K562 (cell line): ENCODE data around the gene CYTH1. TPM values are rescaled to one million over a fixed set of nuclear protein-coding genes. Genes with fewer than 3 reads are reported as not detected.
A peak's percentile ranks its signal among the peaks of the same experiment; 100 is the strongest.

Experiments
- ATAC-seq: fragments of 200-7000 bp; cut with Tn5 transposase; 3 replicates; pipeline ENCODE4 v1.9.1; 2020; ENCODE audit warnings: moderate library complexity
- BruUV-seq: library from RNA; stranded (reverse); fragments of 400-500 nt; replicated peaks from 2 replicates; lab custom pipeline; 2021; lab: Mats Ljungman, UMichigan
- CTCF ChIA-PET: fragments of 300-600 bp; formaldehyde crosslinking; extraction: SDS; loops from one replicate; lab custom pipeline; 2021; ENCODE audit warnings: low intra/inter-chr PET ratio; lab: Yijun Ruan, JAX
- POLR2A ChIA-PET: fragments of 300-600, 350-650 bp; sonication (Branson Sonifier 250); formaldehyde crosslinking; extraction: SDS; loops from one replicate; lab custom pipeline; 2021; ENCODE audit warnings: antibody characterized with exemption, inconsistent platforms; lab: Yijun Ruan, JAX
- DNase-seq, 4 experiments: peaks; one replicate each; pipeline versions ENCODE4 v3.0.0 to v3.0.0-alpha.2; 2011 to 2018; ENCODE audit warnings: low spot score in 3 of 4, mixed read lengths in 3 of 4; ENCODE audit errors: extremely low read depth in 1 of 4
- FAIRE-seq: peaks from 2 replicates; lab custom pipeline; 2011; peaks lifted over from hg19 to GRCh38; lab: Jason Lieb, UNC
- H2AFZ ChIP-seq: 2 replicates; pipeline ENCODE4 v1.6.0; 2011; ENCODE audit warnings: low read depth, low read length, control low read depth, inconsistent platforms
- H3K27ac ChIP-seq: fragments of 200-600 bp; 3 replicates; pipeline ENCODE4 v1.8.0; 2011; ENCODE audit warnings: low read depth, mild to moderate bottlenecking, control low read depth, inconsistent platforms, low read length, moderate library complexity, mixed read lengths; ENCODE audit errors: extremely low read depth
- H3K27me3 ChIP-seq, 2 experiments: fragments of 300-600 bp in 1 of 2; 2 replicates in 1 of 2; 3 replicates in 1 of 2; pipeline versions ENCODE4 v1.6.0 to v1.8.0; 2011; ENCODE audit warnings: inconsistent platforms in 2 of 2, low read length in 2 of 2, mild to moderate bottlenecking in 1 of 2, mixed read lengths in 1 of 2, moderate library complexity in 1 of 2; ENCODE audit not compliant: control insufficient read depth in 2 of 2, insufficient read depth in 2 of 2
- H3K36me3 ChIP-seq: fragments of 300-600 bp; 3 replicates; pipeline ENCODE4 v1.8.0; 2011; ENCODE audit warnings: mild to moderate bottlenecking, low read length, inconsistent platforms; ENCODE audit not compliant: control insufficient read depth, insufficient read depth
- H3K4me1 ChIP-seq, 2 experiments: fragments of 200-600 bp in 1 of 2; replicated peaks in 1 of 2; 2 replicates in 1 of 2; 3 replicates in 1 of 2; pipeline versions ENCODE4 v1.5.1 to v1.8.0; 2011; ENCODE audit warnings: inconsistent platforms in 2 of 2, low read length in 2 of 2, mild to moderate bottlenecking in 1 of 2, mixed read lengths in 1 of 2, moderate library complexity in 1 of 2; ENCODE audit not compliant: control insufficient read depth in 2 of 2, insufficient read depth in 2 of 2
- H3K4me2 ChIP-seq: 2 replicates; pipeline ENCODE4 v1.6.1; 2011; ENCODE audit warnings: low read length, control low read depth, inconsistent platforms, mixed read lengths; ENCODE audit not compliant: insufficient read depth
- H3K4me3 ChIP-seq: fragments of 200-600 bp; sonication (generic), shearing (Covaris generic); 2 replicates; pipeline ENCODE4 v1.5.1; 2016; ENCODE audit warnings: control low read depth, inconsistent platforms
- H3K79me2 ChIP-seq: fragments of 200-600 bp; 3 replicates; pipeline ENCODE4 v1.8.0; 2011; ENCODE audit warnings: low read length, inconsistent platforms; ENCODE audit not compliant: control insufficient read depth, insufficient read depth
- H3K9ac ChIP-seq, 2 experiments: 2 replicates each; pipeline versions ENCODE4 v1.6.0 to v1.6.1; 2011; ENCODE audit warnings: low read depth in 2 of 2, low read length in 2 of 2, control low read depth in 1 of 2, inconsistent platforms in 1 of 2, mild to moderate bottlenecking in 1 of 2, mixed read lengths in 1 of 2; ENCODE audit not compliant: insufficient read depth in 1 of 2
- H3K9me1 ChIP-seq: one replicate; pipeline ENCODE4 v1.6.0; 2011; ENCODE audit warnings: inconsistent platforms, mild to moderate bottlenecking, low read length, moderate library complexity; ENCODE audit not compliant: control insufficient read depth, insufficient read depth
- H3K9me3 ChIP-seq: replicated peaks from 2 replicates; pipeline ENCODE4 v1.5.1; 2011; ENCODE audit warnings: low read depth, low read length, inconsistent platforms; ENCODE audit not compliant: control insufficient read depth, insufficient read depth
- H4K20me1 ChIP-seq: replicated peaks from 2 replicates; pipeline ENCODE4 v1.6.1; 2011; ENCODE audit warnings: low read length, inconsistent platforms, mixed read lengths; ENCODE audit not compliant: control insufficient read depth, insufficient read depth
- ARID4B ChIP-seq: sonication (generic); formaldehyde crosslinking; IDR thresholded peaks from 2 replicates; pipeline ENCODE4 v1.8.0; 2022; ENCODE audit warnings: mild to moderate bottlenecking, missing genetic modification reagents
- DPF2 ChIP-seq: fragments of 450-650 bp; IDR thresholded peaks from 2 replicates; pipeline ENCODE4 v1.6.1; 2016
- EGR1 ChIP-seq: fragments of 450-650 bp; conservative IDR thresholded peaks from 2 replicates; pipeline ENCODE4 v1.6.1; 2017; ENCODE audit warnings: mild to moderate bottlenecking
- MEIS2 ChIP-seq: fragments of 450-650 bp; IDR thresholded peaks from 2 replicates; pipeline ENCODE4 v1.6.1; 2014; ENCODE audit warnings: mild to moderate bottlenecking; ENCODE audit not compliant: partially characterized antibody
- ZFP1 ChIP-seq: fragments of 450-650 bp; formaldehyde crosslinking; IDR thresholded peaks from 2 replicates; pipeline ENCODE4 v1.4.0; 2020; ENCODE audit warnings: mild to moderate bottlenecking, mixed read lengths
- ZNF197 ChIP-seq: fragments of 200-800 bp; sonication (Bioruptor generic); IDR thresholded peaks from 2 replicates; pipeline ENCODE4 v1.6.1; 2016; ENCODE audit warnings: low read depth, missing genetic modification characterization, missing compliant biosample characterization
- WGBS: fragments of 100-300 bp; shearing (Covaris generic); methylation state at CpG from one replicate; pipeline ENCODE4 v1.1.6; 2016; ENCODE audit warnings: low coverage, mixed read lengths; ENCODE audit not compliant: insufficient coverage; ENCODE audit errors: missing lambda C conversion rate; 5-methylcytosine and 5-hydroxymethylcytosine counted together
- in situ Hi-C: fragments of 300-500 bp; cut with MboI; formaldehyde crosslinking; loops from 4 replicates; pipeline ENCODE4 v1.15.0; 2018; ENCODE audit warnings: inconsistent platforms, mixed read lengths
- intact Hi-C: fragments of 100-400 bp; cut with micrococcal nuclease; formaldehyde crosslinking; loops from 2 replicates; pipeline ENCODE4 v1.14.2; 2022
- polyA plus RNA-seq, 8 experiments: library from polyadenylated mRNA; depleted of rRNA in 4 of 8; stranded (reverse) in 5 of 8; unstranded in 3 of 8; fragments of >200 nt; fragmentation: Nextera tagmentation in 2 of 8; fragmentation: Illumina TruSeq in 1 of 8; extraction: Ambion mirVana in 2 of 8; extraction: Trizol in 1 of 8; gene quantifications; 2 replicates each; pipeline versions ENCODE4 v1.2.1 to v1.2.3, GENCODE V29; 2011 to 2014; ENCODE audit warnings: inconsistent platforms in 1 of 8, missing spikeins in 1 of 8
- total RNA-seq, 7 experiments: library from RNA; depleted of rRNA in 6 of 7; stranded (reverse); fragments of >200 nt in 6 of 7; fragmentation: Illumina TruSeq in 2 of 7; extraction: Trizol in 2 of 7; gene quantifications; 2 replicates each; pipeline versions ENCODE4 v1.2.1 to v1.2.3, GENCODE V29; 2011 to 2021; ENCODE audit warnings: low replicate concordance in 1 of 7
- TF ChIP-seq, protein P1 (sequence below): IDR thresholded peaks from 2 replicates; pipeline ENCODE4 v1.6.1; 2014; ENCODE audit warnings: antibody characterized with exemption
- TF ChIP-seq, protein P2 (sequence below): fragments of 200-800 bp; sonication (Bioruptor generic); IDR thresholded peaks from 2 replicates; pipeline ENCODE4 v1.6.1; 2017; ENCODE audit warnings: missing genetic modification characterization, missing compliant biosample characterization

Gene CYTH1
- total and polyA plus RNA-seq, 9 of the 15 experiments (the other 6 are each of a cell fraction or from before 2014, with no cell fraction given): 0.52 to 27.7 (median 16.8) TPM

GRCh38 chr17:78748730-78749317, 33.2 kb downstream of the CYTH1 start (continued):
- TF ChIP-seq, protein P1, sequence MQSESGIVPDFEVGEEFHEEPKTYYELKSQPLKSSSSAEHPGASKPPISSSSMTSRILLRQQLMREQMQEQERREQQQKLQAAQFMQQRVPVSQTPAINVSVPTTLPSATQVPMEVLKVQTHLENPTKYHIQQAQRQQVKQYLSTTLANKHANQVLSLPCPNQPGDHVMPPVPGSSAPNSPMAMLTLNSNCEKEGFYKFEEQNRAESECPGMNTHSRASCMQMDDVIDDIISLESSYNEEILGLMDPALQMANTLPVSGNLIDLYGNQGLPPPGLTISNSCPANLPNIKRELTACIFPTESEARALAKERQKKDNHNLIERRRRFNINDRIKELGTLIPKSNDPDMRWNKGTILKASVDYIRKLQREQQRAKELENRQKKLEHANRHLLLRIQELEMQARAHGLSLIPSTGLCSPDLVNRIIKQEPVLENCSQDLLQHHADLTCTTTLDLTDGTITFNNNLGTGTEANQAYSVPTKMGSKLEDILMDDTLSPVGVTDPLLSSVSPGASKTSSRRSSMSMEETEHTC: peak; percentile 80; the same call in 1 of the 2 replicates
- TF ChIP-seq DPF2: 0 out of 2 replicates have a peak, but pooled peaks have one; percentile 30

GRCh38 chr17:78748048-78748729, 33.9 kb downstream of the CYTH1 start:
- Histone ChIP-seq H3K36me3 (no peaks in the 10 kb centered on the region), H3K79me2 (peaks cover 50% of the 10 kb centered on the region), H3K9me3 (no peaks in the 10 kb centered on the region), H3K27ac (peak overlapping the region; percentile 52; the same call in 2 of the 3 replicates), H2AFZ (no peak overlapping the region; the same call in 1 of the 2 replicates), H3K4me1 (peaks cover 13 to 29% of the 10 kb centered on the region in 2 experiments), H3K9ac (no peak overlapping the region), H3K9me1 (no peaks in the 10 kb centered on the region), H4K20me1 (peaks cover 5% of the 10 kb centered on the region), H3K4me2 (peak overlapping the region; percentile 42; the same call in 1 of the 2 replicates), H3K27me3 (no peaks in the 10 kb centered on the region), H3K4me3 (no peak overlapping the region)
- FAIRE-seq (no peak), ATAC-seq (no peak), DNase-seq (no peak)
- in situ Hi-C loops: no loop called here
- no TSS peak for BruUV-seq
- CTCF ChIA-PET: no interaction called here
- TF ChIP-seq ARID4B (CRISPR knock-in tag): no peak
- 0 out of 2 replicates have a peak, but pooled peaks have one; percentile 37 for TF ChIP-seq EGR1
- TF ChIP-seq, protein P2, sequence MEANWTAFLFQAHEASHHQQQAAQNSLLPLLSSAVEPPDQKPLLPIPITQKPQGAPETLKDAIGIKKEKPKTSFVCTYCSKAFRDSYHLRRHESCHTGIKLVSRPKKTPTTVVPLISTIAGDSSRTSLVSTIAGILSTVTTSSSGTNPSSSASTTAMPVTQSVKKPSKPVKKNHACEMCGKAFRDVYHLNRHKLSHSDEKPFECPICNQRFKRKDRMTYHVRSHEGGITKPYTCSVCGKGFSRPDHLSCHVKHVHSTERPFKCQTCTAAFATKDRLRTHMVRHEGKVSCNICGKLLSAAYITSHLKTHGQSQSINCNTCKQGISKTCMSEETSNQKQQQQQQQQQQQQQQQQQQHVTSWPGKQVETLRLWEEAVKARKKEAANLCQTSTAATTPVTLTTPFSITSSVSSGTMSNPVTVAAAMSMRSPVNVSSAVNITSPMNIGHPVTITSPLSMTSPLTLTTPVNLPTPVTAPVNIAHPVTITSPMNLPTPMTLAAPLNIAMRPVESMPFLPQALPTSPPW: 0 out of 2 replicates have a peak, but pooled peaks have one; percentile 7
- no peak for TF ChIP-seq ZFP1
- 0 out of 2 replicates have a peak, but pooled peaks have one; percentile 15 for TF ChIP-seq ZNF197 (CRISPR knock-in tag)
- no peak for TF ChIP-seq MEIS2
- POLR2A ChIA-PET: interaction anchor here (0.5 kb wide), 1 partner anchor 790 kb away, joined by 4 read pairs; the partner anchor contains the start of gene TNRC6C
- intact Hi-C loops: loop anchor here (5.0 kb wide), 1 partner anchor 34 kb away; the partner anchor contains the start of gene CYTH1
- 50% methylated on average over 6 of the region's 6 CpGs for WGBS
